HEK293T (cell line): ENCODE measurements around the gene STAB2.

ENCODE experiments used
- ARNT ChIP-seq: fragments of 450-650 bp; IDR thresholded peaks from 2 replicates; pipeline ENCODE4 v1.6.1; 2017; ENCODE audit warnings: mild to moderate bottlenecking
- BHLHE40 ChIP-seq: fragments of 450-650 bp; IDR thresholded peaks from 2 replicates; pipeline ENCODE4 v1.6.1; 2016; ENCODE audit warnings: mild to moderate bottlenecking, moderate library complexity, borderline replicate concordance
- CTBP1 ChIP-seq: fragments of 450-650 bp; IDR thresholded peaks from 2 replicates; pipeline ENCODE4 v1.6.1; 2016; ENCODE audit warnings: borderline replicate concordance
- HDGF ChIP-seq: fragments of 450-650 bp; IDR thresholded peaks from 2 replicates; pipeline ENCODE4 v1.6.1; 2017; ENCODE audit warnings: antibody characterized with exemption, borderline replicate concordance
- LEF1 ChIP-seq: fragments of 450-650 bp; IDR thresholded peaks from 2 replicates; pipeline ENCODE4 v1.6.1; 2017; ENCODE audit warnings: mild to moderate bottlenecking, borderline replicate concordance
- PKNOX1 ChIP-seq: fragments of 450-650 bp; IDR thresholded peaks from 2 replicates; pipeline ENCODE4 v1.6.1; 2016
- SUZ12 ChIP-seq: fragments of 450-650 bp; IDR thresholded peaks from 2 replicates; pipeline ENCODE4 v1.6.1; 2016; ENCODE audit warnings: mild to moderate bottlenecking
- ZNF384 ChIP-seq: fragments of 450-650 bp; IDR thresholded peaks from 2 replicates; pipeline ENCODE4 v1.6.1; 2016

- TF ChIP-seq CTBP1, result no peak
- TF ChIP-seq ZNF384, result no peak
- no peak for TF ChIP-seq BHLHE40
- no peak for TF ChIP-seq LEF1
- no peak for TF ChIP-seq PKNOX1
- TF ChIP-seq ARNT, result no peak
- no peak for TF ChIP-seq SUZ12
- TF ChIP-seq HDGF, result no peak
Observed at GRCh38 chr12:103677905-103678304, 90.8 kb downstream of the STAB2 start.
